Nephron progenitor cell (in vitro differentiated cells): ENCODE data around the gene ADAM10.

Experiments
- DNase-seq: peaks from one replicate; pipeline ENCODE4 v3.0.0; 2021
- H3K27ac Mint-ChIP-seq: 2 replicates; pipeline ENCODE4 v1.8.0; 2021; ENCODE audit warnings: mild to moderate bottlenecking, moderate library complexity, mixed read lengths
- H3K27me3 Mint-ChIP-seq: 2 replicates; pipeline ENCODE4 v1.8.0; 2021; ENCODE audit warnings: mild to moderate bottlenecking, low read depth, mixed read lengths; ENCODE audit not compliant: poor library complexity
- H3K36me3 Mint-ChIP-seq: 2 replicates; pipeline ENCODE4 v1.8.0; 2021; ENCODE audit warnings: low read depth, mixed read lengths
- H3K4me1 Mint-ChIP-seq: 2 replicates; pipeline ENCODE4 v1.8.0; 2021; ENCODE audit warnings: mixed read lengths
- H3K4me3 Mint-ChIP-seq: 2 replicates; pipeline ENCODE4 v1.8.0; 2021; ENCODE audit warnings: mild to moderate bottlenecking, moderate library complexity, mixed read lengths
- H3K9me3 Mint-ChIP-seq: 2 replicates; pipeline ENCODE4 v1.8.0; 2021; ENCODE audit warnings: mild to moderate bottlenecking, moderate library complexity, mixed read lengths
- CTCF ChIP-seq: fragments of 200-600 bp; sonication (generic); IDR thresholded peaks from 2 replicates; pipeline ENCODE4 v1.5.0; 2021; ENCODE audit warnings: antibody characterized with exemption

The ADAM10 gene

GRCh38 chr15:58762285-58762684 is 12.8 kb upstream of the ADAM10 start:
- Mint-ChIP-seq H3K27ac (no peak overlapping the region), H3K4me1 (no peaks in the 10 kb centered on the region)

GRCh38 chr15:58761010-58761388 is 11.5 kb upstream of the ADAM10 start:
- Mint-ChIP-seq H3K36me3 (peaks cover 7% of the 10 kb centered on the region), H3K9me3 (peaks cover 23% of the 10 kb centered on the region), H3K27me3 (no peaks in the 10 kb centered on the region), H3K4me3 (no peak overlapping the region), H3K4me1 (peaks cover 4% of the 10 kb centered on the region), H3K27ac (no peak overlapping the region)
- TF ChIP-seq CTCF = no peak
- no peak for DNase-seq

More at GRCh38 chr15:58762285-58762684, 12.8 kb upstream of the ADAM10 start:
- DNase-seq = no peak
- Mint-ChIP-seq H3K9me3 (peaks cover 28% of the 10 kb centered on the region), H3K27me3 (no peaks in the 10 kb centered on the region), H3K4me3 (no peak overlapping the region), H3K36me3 (peaks cover 14% of the 10 kb centered on the region)
- TF ChIP-seq CTCF = no peak

GRCh38 chr15:58760385-58761009 is 11.0 kb upstream of the ADAM10 start:
- TF ChIP-seq CTCF = no peak
- peaks cover 8% of the 10 kb centered on the region for H3K4me1 Mint-ChIP-seq
- H3K27ac Mint-ChIP-seq = no peak overlapping the region
- H3K4me3 Mint-ChIP-seq = no peak overlapping the region
- no peaks in the 10 kb centered on the region for H3K27me3 Mint-ChIP-seq
- H3K36me3 Mint-ChIP-seq = peaks cover 7% of the 10 kb centered on the region
- H3K9me3 Mint-ChIP-seq = peaks cover 19% of the 10 kb centered on the region
- DNase-seq = no peak

GRCh38 chr15:58758141-58758540 is 8.6 kb upstream of the ADAM10 start:
- H3K27me3 Mint-ChIP-seq = no peaks in the 10 kb centered on the region
- no peak for TF ChIP-seq CTCF
- H3K4me1 Mint-ChIP-seq = peaks cover 17% of the 10 kb centered on the region
- H3K9me3 Mint-ChIP-seq = peaks cover 3% of the 10 kb centered on the region
- H3K4me3 Mint-ChIP-seq = no peak overlapping the region
- no peak overlapping the region for H3K27ac Mint-ChIP-seq
- DNase-seq = no peak
- no peaks in the 10 kb centered on the region for H3K36me3 Mint-ChIP-seq

GRCh38 chr15:58755956-58756355 is 6.4 kb upstream of the ADAM10 start:
- H3K9me3 Mint-ChIP-seq = no peaks in the 10 kb centered on the region
- H3K27ac Mint-ChIP-seq = no peak overlapping the region
- no peaks in the 10 kb centered on the region for H3K36me3 Mint-ChIP-seq
- TF ChIP-seq CTCF = no peak
- H3K27me3 Mint-ChIP-seq = no peaks in the 10 kb centered on the region
- no peak overlapping the region for H3K4me3 Mint-ChIP-seq
- DNase-seq = no peak
- H3K4me1 Mint-ChIP-seq = peaks cover 17% of the 10 kb centered on the region

- no peaks in the 10 kb centered on the region for H3K9me3 Mint-ChIP-seq
- TF ChIP-seq CTCF = no peak
- H3K27ac Mint-ChIP-seq = no peak overlapping the region
- peaks cover 22% of the 10 kb centered on the region for H3K4me1 Mint-ChIP-seq
- H3K4me3 Mint-ChIP-seq = no peak overlapping the region
- DNase-seq = no peak
- no peaks in the 10 kb centered on the region for H3K36me3 Mint-ChIP-seq
- no peaks in the 10 kb centered on the region for H3K27me3 Mint-ChIP-seq
Measured at GRCh38 chr15:58755350-58755749, 5.8 kb upstream of the ADAM10 start.
